SU-DHL-6 (cell line): ENCODE measurements around the gene ZDHHC4.

Source experiments
- EZH2phosphoT487 ChIP-seq: fragments of 200-600 bp; sonication (generic), shearing (Covaris generic); conservative IDR thresholded peaks from 2 replicates; pipeline ENCODE4 v1.6.1; 2018; ENCODE audit warnings: mild to moderate bottlenecking, antibody characterized with exemption, low read length, moderate library complexity, mixed read lengths
- TF ChIP-seq, protein P1 (sequence below): fragments of 200-600 bp; sonication (generic); IDR thresholded peaks from one replicate; pipeline ENCODE4 v1.5.1; 2017; ENCODE audit warnings: antibody characterized with exemption, mild to moderate bottlenecking, low read length, moderate library complexity; ENCODE audit not compliant: insufficient read depth, poor library complexity, severe bottlenecking

DNA sequence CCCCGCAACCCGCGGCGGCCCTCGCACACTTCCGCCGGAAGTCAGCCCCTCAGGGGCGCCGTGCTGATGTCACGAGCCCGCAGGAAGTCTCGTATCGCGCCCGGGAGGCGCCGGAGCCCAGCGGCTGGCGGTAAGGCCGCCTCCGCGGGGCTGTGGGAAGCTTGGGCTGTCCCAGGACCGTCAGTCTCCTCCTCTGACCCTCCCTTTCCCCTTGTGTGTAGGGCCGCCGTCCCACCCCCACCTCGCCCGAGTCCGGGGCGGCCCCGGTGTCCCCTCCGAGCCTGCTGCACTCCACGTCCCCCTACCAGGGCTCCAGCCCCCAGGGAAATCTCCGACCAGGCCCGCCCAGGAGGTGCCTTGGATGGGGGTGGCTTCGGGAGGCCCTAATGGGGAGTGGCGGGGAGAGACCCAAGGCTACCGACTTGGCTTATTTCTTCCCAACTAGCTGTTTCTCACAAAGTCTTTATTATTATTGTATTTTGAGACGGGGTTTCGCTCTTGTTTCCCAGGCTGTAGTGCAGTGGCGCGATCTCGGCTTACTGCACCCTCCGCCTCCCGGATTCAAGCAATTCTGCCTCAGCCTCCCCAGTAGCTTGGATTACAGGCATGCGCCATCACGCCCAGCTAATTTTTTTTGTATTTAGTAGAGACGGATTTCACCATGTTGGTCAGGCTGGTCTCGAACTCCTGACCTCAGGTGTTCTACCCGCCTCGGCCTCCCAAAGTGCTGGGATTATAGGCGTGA, at the start of gene ZDHHC4:
- TF ChIP-seq, protein P1, sequence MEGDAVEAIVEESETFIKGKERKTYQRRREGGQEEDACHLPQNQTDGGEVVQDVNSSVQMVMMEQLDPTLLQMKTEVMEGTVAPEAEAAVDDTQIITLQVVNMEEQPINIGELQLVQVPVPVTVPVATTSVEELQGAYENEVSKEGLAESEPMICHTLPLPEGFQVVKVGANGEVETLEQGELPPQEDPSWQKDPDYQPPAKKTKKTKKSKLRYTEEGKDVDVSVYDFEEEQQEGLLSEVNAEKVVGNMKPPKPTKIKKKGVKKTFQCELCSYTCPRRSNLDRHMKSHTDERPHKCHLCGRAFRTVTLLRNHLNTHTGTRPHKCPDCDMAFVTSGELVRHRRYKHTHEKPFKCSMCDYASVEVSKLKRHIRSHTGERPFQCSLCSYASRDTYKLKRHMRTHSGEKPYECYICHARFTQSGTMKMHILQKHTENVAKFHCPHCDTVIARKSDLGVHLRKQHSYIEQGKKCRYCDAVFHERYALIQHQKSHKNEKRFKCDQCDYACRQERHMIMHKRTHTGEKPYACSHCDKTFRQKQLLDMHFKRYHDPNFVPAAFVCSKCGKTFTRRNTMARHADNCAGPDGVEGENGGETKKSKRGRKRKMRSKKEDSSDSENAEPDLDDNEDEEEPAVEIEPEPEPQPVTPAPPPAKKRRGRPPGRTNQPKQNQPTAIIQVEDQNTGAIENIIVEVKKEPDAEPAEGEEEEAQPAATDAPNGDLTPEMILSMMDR: no peak
- TF ChIP-seq EZH2phosphoT487: no peak
